B cell (primary cell): Measurements from ENCODE around the gene JPH2. TPM values are rescaled to one million over a fixed set of nuclear protein-coding genes. Genes with fewer than 3 reads are reported as not detected.

Experiments
- ATAC-seq: fragments of 200-7000 bp; cut with Tn5 transposase; one replicate; pipeline ENCODE4 v1.10.0; 2021; ENCODE audit warnings: low read depth, mild to moderate bottlenecking, moderate number of reproducible peaks, moderate library complexity
- CTCF ChIA-PET: fragments of 350-600 bp; sonication (Branson Sonifier 250); formaldehyde crosslinking; loops from one replicate; lab custom pipeline; 2021; ENCODE audit warnings: antibody characterized with exemption, inconsistent platforms; lab: Charles Lee
- POLR2A ChIA-PET: fragments of 350-600 bp; sonication (Branson Sonifier 250); formaldehyde crosslinking; loops from one replicate; lab custom pipeline; 2021; ENCODE audit warnings: antibody characterized with exemption; lab: Charles Lee
- DNase-seq: peaks from one replicate; pipeline ENCODE4 v3.0.0; 2013
- H2AFZ ChIP-seq: 2 replicates; pipeline ENCODE4 v1.6.1; 2012; ENCODE audit warnings: mild to moderate bottlenecking, low read depth, low read length; ENCODE audit not compliant: insufficient read depth, poor library complexity, severe bottlenecking
- H3K27ac ChIP-seq, 2 donors: 1 replicate in 1 of 2; 2 replicates in 1 of 2; pipeline ENCODE4 v1.5.1; 2012 to 2013; ENCODE audit warnings: low read length in 2 of 2, mild to moderate bottlenecking in 2 of 2, moderate library complexity in 1 of 2
- H3K27me3 ChIP-seq, 4 experiments: fragments of 200-600 bp in 1 of 4; sonication (generic) in 1 of 4; replicated peaks in 1 of 4; 1 replicate in 2 of 4; 2 replicates in 2 of 4; pipeline versions ENCODE4 v1.6.1 to v1.7.0; 2013 to 2016; ENCODE audit warnings: low read length in 3 of 4, mild to moderate bottlenecking in 2 of 4, mixed read lengths in 1 of 4, moderate library complexity in 1 of 4; ENCODE audit not compliant: insufficient read depth in 4 of 4, control insufficient read depth in 3 of 4; ENCODE audit errors: control extremely low read depth in 1 of 4
- H3K36me3 ChIP-seq, 2 experiments: replicated peaks in 1 of 2; 1 replicate in 1 of 2; 2 replicates in 1 of 2; pipeline versions ENCODE4 v1.6.1 to v1.7.1; 2013; ENCODE audit warnings: low read length in 1 of 2; ENCODE audit not compliant: insufficient read depth in 2 of 2, control insufficient read depth in 1 of 2; ENCODE audit errors: control extremely low read depth in 1 of 2, extremely low read depth in 1 of 2
- H3K4me1 ChIP-seq, 2 donors: fragments of 200-600 bp in 1 of 2; sonication (generic) in 1 of 2; 1 replicate in 1 of 2; 2 replicates in 1 of 2; pipeline versions ENCODE4 v1.5.1 to v1.6.1; 2013 to 2017; ENCODE audit warnings: low read length in 2 of 2; ENCODE audit not compliant: control insufficient read depth in 2 of 2, insufficient read depth in 2 of 2
- H3K4me2 ChIP-seq: replicated peaks from 2 replicates; pipeline ENCODE3; 2012; ENCODE audit warnings: mild to moderate bottlenecking, low read depth, low read length; ENCODE audit not compliant: poor library complexity, severe bottlenecking
- H3K4me3 ChIP-seq, 5 experiments: fragments of 200-600 bp in 1 of 5; sonication (generic) in 1 of 5; 1 replicate in 3 of 5; 2 replicates in 2 of 5; pipeline versions ENCODE4 v1.5.1 to v1.7.0; 2011 to 2016; ENCODE audit warnings: low read length in 4 of 5, mild to moderate bottlenecking in 4 of 5, low read depth in 2 of 5, control low read depth in 1 of 5, moderate library complexity in 1 of 5; ENCODE audit not compliant: insufficient read depth in 1 of 5; ENCODE audit errors: control extremely low read depth in 1 of 5, extremely low read depth in 1 of 5
- H3K79me2 ChIP-seq: fragments of 200-600 bp; sonication (generic); one replicate; pipeline ENCODE4 v1.6.0; 2016; ENCODE audit warnings: low read length; ENCODE audit not compliant: control insufficient read depth, insufficient read depth
- H3K9ac ChIP-seq: fragments of 200-600 bp; sonication (generic); 2 replicates; pipeline ENCODE4 v1.6.1; 2017; ENCODE audit warnings: mild to moderate bottlenecking, low read length, moderate library complexity
- H3K9me3 ChIP-seq, 3 donors: one replicate each; pipeline versions ENCODE4 v1.6.1 to v1.7.1; 2013; ENCODE audit warnings: low read length in 2 of 3; ENCODE audit not compliant: control insufficient read depth in 2 of 3, insufficient read depth in 1 of 3; ENCODE audit errors: control extremely low read depth in 1 of 3
- H4K20me1 ChIP-seq: 2 replicates; pipeline ENCODE4 v1.6.0; 2012; ENCODE audit warnings: mild to moderate bottlenecking, low read length; ENCODE audit not compliant: insufficient read depth, control insufficient read depth, poor library complexity, severe bottlenecking
- H3K27ac Mint-ChIP-seq: one replicate; pipeline ENCODE4 v1.8.0; 2021; ENCODE audit warnings: mixed read lengths
- H3K27me3 Mint-ChIP-seq: one replicate; pipeline ENCODE4 v1.8.0; 2021; ENCODE audit warnings: mixed read lengths
- H3K4me1 Mint-ChIP-seq: one replicate; pipeline ENCODE4 v1.8.0; 2021; ENCODE audit warnings: mixed read lengths
- H3K4me3 Mint-ChIP-seq: one replicate; pipeline ENCODE4 v1.8.0; 2021; ENCODE audit warnings: mixed read lengths
- H3K9me3 Mint-ChIP-seq: one replicate; pipeline ENCODE4 v1.8.0; 2022; ENCODE audit warnings: mixed read lengths; ENCODE audit not compliant: insufficient read depth
- EZH2 ChIP-seq: IDR thresholded peaks from 2 replicates; pipeline ENCODE4 v1.6.1; 2012; ENCODE audit warnings: borderline replicate concordance, low read depth, mild to moderate bottlenecking, moderate library complexity, low read length; ENCODE audit not compliant: insufficient read depth, poor library complexity, severe bottlenecking
- WGBS: methylation state at CpG from one replicate; pipeline ENCODE4 v1.1.5; 2013; ENCODE audit warnings: missing lambda C conversion rate; ENCODE audit not compliant: insufficient coverage; 5-methylcytosine and 5-hydroxymethylcytosine counted together
- intact Hi-C: fragments of 100-400 bp; cut with micrococcal nuclease; formaldehyde crosslinking; loops from one replicate; pipeline ENCODE4 v1.10.0; 2022
- polyA plus RNA-seq: library from polyadenylated mRNA; depleted of rRNA; stranded (reverse); fragments of >200 nt; gene quantifications from 2 replicates; pipeline ENCODE4 v1.2.3, GENCODE V29; 2012
- total RNA-seq, 2 donors: library from RNA; stranded (reverse); fragments of 120-200 nt in 1 of 2; gene quantifications; 1 replicate in 1 of 2; 2 replicates in 1 of 2; pipeline versions ENCODE4 v1.2.3 to v1.2.4, GENCODE V29; 2013 to 2022
- TF ChIP-seq, protein P1 (sequence below): fragments of 200-600 bp; IDR thresholded peaks from one replicate; pipeline ENCODE4 v1.8.0; 2022; ENCODE audit warnings: antibody characterized with exemption, mild to moderate bottlenecking

The JPH2 gene
- total and polyA plus RNA-seq, 2 donors (not counting 1 experiment from before 2014, with no cell fraction given) = 0.10 TPM; not detected in 1

DNA sequence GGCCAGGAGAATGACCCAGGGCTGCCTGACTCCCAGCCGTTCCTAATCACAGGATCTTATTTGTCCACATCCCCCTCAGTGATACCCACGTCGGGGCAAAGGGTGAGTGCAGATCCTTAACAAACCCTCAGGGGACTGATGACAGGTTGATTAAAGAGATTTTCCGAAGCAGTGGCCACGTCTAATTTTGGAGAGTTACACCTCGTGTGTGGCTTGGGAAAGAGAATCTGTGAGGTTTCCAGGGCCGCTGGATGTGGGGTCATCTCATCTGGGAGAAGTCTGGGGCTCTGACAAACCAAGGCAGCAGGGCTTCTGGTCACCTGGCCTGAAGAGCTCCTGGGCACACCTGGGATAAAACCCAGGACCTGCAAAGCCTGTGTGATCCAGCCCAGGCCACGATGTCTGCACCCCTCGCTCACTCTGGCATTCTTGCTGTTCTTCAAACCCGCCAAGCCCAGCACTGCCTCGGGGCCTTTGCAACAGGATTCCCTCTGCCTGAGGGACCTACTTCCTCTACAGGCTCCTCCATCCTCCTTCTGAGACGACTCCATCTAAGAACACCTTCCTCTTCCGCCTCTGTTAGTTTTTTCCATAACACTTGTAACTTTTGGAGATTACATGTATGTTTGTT, 4.7 kb downstream of the JPH2 start:
- H3K9me3 ChIP-seq = peaks cover 0 to 10% (median 0%) of the 10 kb centered on the region in 3 donors
- H3K79me2 ChIP-seq = no peaks in the 10 kb centered on the region
- TF ChIP-seq, protein P1, sequence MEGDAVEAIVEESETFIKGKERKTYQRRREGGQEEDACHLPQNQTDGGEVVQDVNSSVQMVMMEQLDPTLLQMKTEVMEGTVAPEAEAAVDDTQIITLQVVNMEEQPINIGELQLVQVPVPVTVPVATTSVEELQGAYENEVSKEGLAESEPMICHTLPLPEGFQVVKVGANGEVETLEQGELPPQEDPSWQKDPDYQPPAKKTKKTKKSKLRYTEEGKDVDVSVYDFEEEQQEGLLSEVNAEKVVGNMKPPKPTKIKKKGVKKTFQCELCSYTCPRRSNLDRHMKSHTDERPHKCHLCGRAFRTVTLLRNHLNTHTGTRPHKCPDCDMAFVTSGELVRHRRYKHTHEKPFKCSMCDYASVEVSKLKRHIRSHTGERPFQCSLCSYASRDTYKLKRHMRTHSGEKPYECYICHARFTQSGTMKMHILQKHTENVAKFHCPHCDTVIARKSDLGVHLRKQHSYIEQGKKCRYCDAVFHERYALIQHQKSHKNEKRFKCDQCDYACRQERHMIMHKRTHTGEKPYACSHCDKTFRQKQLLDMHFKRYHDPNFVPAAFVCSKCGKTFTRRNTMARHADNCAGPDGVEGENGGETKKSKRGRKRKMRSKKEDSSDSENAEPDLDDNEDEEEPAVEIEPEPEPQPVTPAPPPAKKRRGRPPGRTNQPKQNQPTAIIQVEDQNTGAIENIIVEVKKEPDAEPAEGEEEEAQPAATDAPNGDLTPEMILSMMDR = no peak
- TF ChIP-seq EZH2 = no peak
- peaks cover 8% of the 10 kb centered on the region in 2 donors for H3K4me1 ChIP-seq
- H2AFZ ChIP-seq = no peak overlapping the region
- CTCF ChIA-PET = interaction anchor here (2.0 kb wide), 1 partner anchor 13 kb away, joined by 4 read pairs; no protein-coding TSS in a partner anchor
- intact Hi-C loops = no loop called here
- no peak for DNase-seq
- peaks cover 0 to 43% (median 15%) of the 10 kb centered on the region in 4 experiments for H3K27me3 ChIP-seq
- ATAC-seq = no peak
- no peak overlapping the region for H3K4me2 ChIP-seq
- Mint-ChIP-seq H3K4me3 (no peak overlapping the region), H3K4me1 (peaks cover 10% of the 10 kb centered on the region), H3K9me3 (no peaks in the 10 kb centered on the region), H3K27ac (no peak overlapping the region), H3K27me3 (peaks cover 56% of the 10 kb centered on the region)
- no peak overlapping the region for H3K9ac ChIP-seq
- H3K36me3 ChIP-seq = no peaks in the 10 kb centered on the region
- H3K27ac ChIP-seq = no peak overlapping the region
- POLR2A ChIA-PET = no interaction called here
- no peaks in the 10 kb centered on the region for H4K20me1 ChIP-seq
- no peak overlapping the region for H3K4me3 ChIP-seq
- WGBS = 45% methylated on average over 9 of the region's 13 CpGs

DNA sequence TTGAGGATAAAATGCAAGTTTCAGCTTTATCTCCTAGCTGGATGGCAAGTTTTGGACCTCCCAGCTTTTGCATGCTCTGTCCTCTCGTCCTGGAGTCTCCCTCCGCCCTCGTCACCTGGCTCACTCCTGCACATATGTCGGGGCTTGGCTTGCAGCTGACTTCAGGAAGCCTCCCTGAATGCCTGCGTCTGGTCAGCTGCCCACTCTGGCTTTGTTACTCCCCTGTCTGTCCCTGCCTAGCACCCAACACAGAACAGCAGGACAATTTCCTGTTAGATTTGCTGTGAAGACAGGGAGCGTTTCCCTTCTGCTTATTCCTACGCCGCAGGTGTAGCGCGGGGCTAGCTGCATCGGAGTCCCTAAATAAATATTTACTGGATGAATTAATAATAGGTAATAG, 5.4 kb downstream of the JPH2 start:
- H3K27me3 ChIP-seq = peaks cover 0 to 39% (median 13%) of the 10 kb centered on the region in 4 experiments
- Mint-ChIP-seq H3K27me3 (peaks cover 52% of the 10 kb centered on the region), H3K4me1 (peaks cover 4% of the 10 kb centered on the region), H3K27ac (no peak overlapping the region), H3K4me3 (no peak overlapping the region), H3K9me3 (no peaks in the 10 kb centered on the region)
- no peak for ATAC-seq
- H3K4me1 ChIP-seq = peaks cover 2% of the 10 kb centered on the region in 2 donors
- TF ChIP-seq, protein P1 = no peak
- no peak for TF ChIP-seq EZH2
- no peak overlapping the region for H2AFZ ChIP-seq
- no peak for DNase-seq
- intact Hi-C loops = no loop called here
- H3K27ac ChIP-seq = no peak overlapping the region
- 80% methylated on average over 5 of the region's 11 CpGs for WGBS
- H3K79me2 ChIP-seq = no peaks in the 10 kb centered on the region
- H3K9me3 ChIP-seq = peaks cover 0 to 4% (median 0%) of the 10 kb centered on the region in 3 donors
- H3K9ac ChIP-seq = no peak overlapping the region
- H3K4me3 ChIP-seq = no peak overlapping the region
- H4K20me1 ChIP-seq = no peaks in the 10 kb centered on the region
- no peaks in the 10 kb centered on the region for H3K36me3 ChIP-seq
- H3K4me2 ChIP-seq = no peak overlapping the region
- CTCF ChIA-PET = interaction anchor here (1.1 to 2.0 kb wide), 2 partner anchors 8 to 14 kb away, joined by 4 read pairs; no protein-coding TSS in a partner anchor
- POLR2A ChIA-PET = no interaction called here
